Measurements from ENCODE around the gene SMARCAD1. TPM values are rescaled to one million over a fixed set of nuclear protein-coding genes. Genes with fewer than 3 reads are reported as not detected.

SMARCAD1 gene
- total and polyA plus RNA-seq, 2 of the 8 experiments (the other 6 are each of a cell fraction or from before 2014, with no cell fraction given): 24.1 to 59.4 TPM

- POLR2A ChIA-PET (ENCODE audit: partially characterized antibody): no interaction called here
- no peak for DNase-seq (ENCODE audit: low read depth in 1 of 2, low spot score in 2 of 2)
Observed at GRCh38 chr4:94325835-94326234, 118.2 kb downstream of the SMARCAD1 start.

More at GRCh38 chr4:94325835-94326234, 118.2 kb downstream of the SMARCAD1 start:
- Histone ChIP-seq H3K4me2 (ENCODE audit: insufficient read depth in 1 of 2, low read depth in 2 of 2, low read length in 2 of 2) (no peak overlapping the region), H2AK5ac (ENCODE audit: low read depth, low read length) (no peak overlapping the region), H4K20me1 (replicated peaks in 1 of 2; ENCODE audit: control insufficient read depth in 1 of 2, insufficient read depth in 2 of 2, low read length in 2 of 2) (no peaks in the 10 kb centered on the region), H3K79me2 (ENCODE audit: control insufficient read depth in 1 of 2, insufficient read depth in 2 of 2, low read length in 2 of 2) (no peaks in the 10 kb centered on the region), H3K9ac (replicated peaks in 1 of 4; ENCODE audit: extremely low read depth in 1 of 4, low read depth in 3 of 4, low read length in 3 of 4) (no peak overlapping the region), H4K91ac (replicated peaks; ENCODE audit: insufficient read length, low read length) (no peak overlapping the region), H3K4me3 (ENCODE audit: extremely low read depth in 1 of 4, insufficient read depth in 2 of 4, low read depth in 3 of 4, low read length in 4 of 4) (no peak overlapping the region), H3K56ac (replicated peaks; ENCODE audit: insufficient read length, low read depth, low read length) (no peak overlapping the region), H2BK120ac (replicated peaks; ENCODE audit: low read depth, low read length) (no peak overlapping the region), H2BK12ac (ENCODE audit: low read depth, low read length) (no peak overlapping the region), H3K9me3 (ENCODE audit: insufficient read depth in 2 of 2, low read depth in 1 of 2, low read length in 1 of 2) (peaks cover 17 to 30% of the 10 kb centered on the region in 2 experiments), H3K79me1 (ENCODE audit: low read depth, low read length) (no peaks in the 10 kb centered on the region), H3K4me1 (replicated peaks in 1 of 4; ENCODE audit: control insufficient read depth in 3 of 4, insufficient read depth in 4 of 4, low read length in 3 of 4) (no peaks in the 10 kb centered on the region), H3K27ac (ENCODE audit: low read depth, low read length) (no peak overlapping the region), H2BK20ac (ENCODE audit: low read length) (no peak overlapping the region), H2BK5ac (ENCODE audit: low read depth, low read length) (no peak overlapping the region), H3K23ac (ENCODE audit: insufficient read length) (no peak overlapping the region), H3K23me2 (ENCODE audit: low read depth, low read length) (no peaks in the 10 kb centered on the region), H3K18ac (ENCODE audit: extremely low read depth, low read length) (no peak overlapping the region), H3K4ac (replicated peaks; ENCODE audit: insufficient read length, low read depth, low read length) (no peak overlapping the region), H4K5ac (ENCODE audit: insufficient read length, low read depth, low read length) (no peak overlapping the region), H3K27me3 (replicated peaks in 1 of 4; ENCODE audit: control insufficient read depth in 3 of 4, extremely low read depth in 1 of 4, insufficient read depth in 3 of 4, low read length in 3 of 4) (no peaks in the 10 kb centered on the region), H4K8ac (ENCODE audit: extremely low read depth, insufficient read depth, low read length) (no peak overlapping the region), H3K36me3 (ENCODE audit: control insufficient read depth in 2 of 4, insufficient read depth in 4 of 4, low read length in 3 of 4) (no peaks in the 10 kb centered on the region), H2AFZ (ENCODE audit: low read length) (no peak overlapping the region), H3K14ac (ENCODE audit: insufficient read length) (no peak overlapping the region), H2BK15ac (ENCODE audit: low read length) (no peak overlapping the region)
- CTCF ChIA-PET (ENCODE audit: partially characterized antibody): no interaction called here
- peak; percentile 35; the same call in 1 of the 2 replicates for TF ChIP-seq MAFK (IDR thresholded peaks at IDR 0.05; ENCODE audit: low read depth, low read length)
- TF ChIP-seq CBX5 (IDR thresholded peaks at IDR 0.05; ENCODE audit: low read depth, low read length): no peak
- no peak for TF ChIP-seq NRF1 (IDR thresholded peaks at IDR 0.05; ENCODE audit: low read depth, low read length)
- TF ChIP-seq BACH1 (IDR thresholded peaks at IDR 0.05; ENCODE audit: low read length): peak; percentile 34; the same call in 1 of the 2 replicates
- 95% methylated on average over 1 of the region's 1 CpG; no CpG with 5 or more reads in 1 of the 2 experiments for WGBS, 2 experiments (ENCODE audit: extremely low coverage in 1 of 2, insufficient coverage in 1 of 2, insufficient read length in 1 of 2, insufficient replicate concordance in 2 of 2, low coverage in 1 of 2, low lambda C conversion rate in 2 of 2, missing lambda C conversion rate in 1 of 2)
- no peak for FAIRE-seq

All from H1 (cell line).